Kidney epithelial cell (primary cell): ENCODE measurements around the gene SYT15. TPM values are rescaled to one million over a fixed set of nuclear protein-coding genes. Genes with fewer than 3 reads are reported as not detected.
A peak's percentile ranks its signal among the peaks of the same experiment; 100 is the strongest.

Source experiments
- DNase-seq: peaks from one replicate; pipeline ENCODE4 v3.0.0-alpha.2; 2010; ENCODE audit warnings: low read depth
- H3K27me3 ChIP-seq: 2 replicates; pipeline ENCODE4 v1.6.0; 2011; ENCODE audit warnings: low read length; ENCODE audit not compliant: control insufficient read depth, insufficient read depth
- H3K36me3 ChIP-seq: 2 replicates; pipeline ENCODE4 v1.5.1; 2011; ENCODE audit warnings: low read length; ENCODE audit not compliant: control insufficient read depth, insufficient read depth
- H3K4me3 ChIP-seq: 2 replicates; pipeline ENCODE4 v1.5.1; 2011; ENCODE audit warnings: low read depth, mild to moderate bottlenecking, control low read depth, low read length
- CTCF ChIP-seq: IDR thresholded peaks from 2 replicates; pipeline ENCODE4 v1.5.1; 2011; ENCODE audit warnings: mild to moderate bottlenecking, moderate library complexity, low read length, control low read depth, inconsistent platforms; ENCODE audit not compliant: insufficient read depth, poor library complexity, severe bottlenecking
- total RNA-seq: library from RNA; depleted of rRNA; stranded (reverse); fragments of >200 nt; gene quantifications from 2 replicates; pipeline ENCODE4 v1.2.3, GENCODE V29; 2015

The SYT15 gene
- total RNA-seq, 1 donor from 2014 or later, result 0.17 TPM

GRCh38 chr10:46541017-46541661 is 37.8 kb upstream of the SYT15 start:
- TF ChIP-seq CTCF, result peak; percentile 43
- peaks cover 11% of the 10 kb centered on the region for H3K27me3 ChIP-seq
- no peaks in the 10 kb centered on the region for H3K36me3 ChIP-seq
- H3K4me3 ChIP-seq, result peak overlapping the region; percentile 31
- no peak for DNase-seq

GRCh38 chr10:46541735-46542566 is 37.0 kb upstream of the SYT15 start:
- Histone ChIP-seq H3K36me3 (no peaks in the 10 kb centered on the region), H3K4me3 (no peak overlapping the region), H3K27me3 (peaks cover 11% of the 10 kb centered on the region)
- DNase-seq, result no peak
- TF ChIP-seq CTCF, result no peak

GRCh38 chr10:46542567-46543465 is 36.1 kb upstream of the SYT15 start:
- DNase-seq, result no peak
- H3K27me3 ChIP-seq, result peaks cover 11% of the 10 kb centered on the region
- TF ChIP-seq CTCF, result no peak
- no peaks in the 10 kb centered on the region for H3K36me3 ChIP-seq
- H3K4me3 ChIP-seq, result no peak overlapping the region

- no peak for TF ChIP-seq CTCF
- no peak overlapping the region for H3K4me3 ChIP-seq
- H3K27me3 ChIP-seq, result peaks cover 11% of the 10 kb centered on the region
- no peak for DNase-seq
- H3K36me3 ChIP-seq, result no peaks in the 10 kb centered on the region
Observed at GRCh38 chr10:46543466-46544377, 35.2 kb upstream of the SYT15 start.
